Adrenal gland (tissue), 5 donors: ENCODE data around the gene MC1R.

ENCODE experiments used
- CTCF ChIP-seq, 6 experiments: fragments of 450-650 bp in 4 of 6; fragments of 200-600 bp in 2 of 6; sonication (generic) in 1 of 6; IDR thresholded peaks; 1 replicate in 5 of 6; 2 replicates in 1 of 6; pipeline versions ENCODE4 v1.5.1 to v1.8.0; 2016 to 2021; ENCODE audit warnings: antibody characterized with exemption in 6 of 6, mild to moderate bottlenecking in 2 of 6, moderate library complexity in 1 of 6
- POLR2A ChIP-seq, 2 donors: fragments of 450-650 bp; IDR thresholded peaks; one replicate each; pipeline ENCODE4 v1.6.1; 2017; ENCODE audit warnings: antibody characterized with exemption in 2 of 2, mild to moderate bottlenecking in 2 of 2, moderate library complexity in 1 of 2
- donor health status: DM: no; HTN: no; CAD: no.

DNA sequence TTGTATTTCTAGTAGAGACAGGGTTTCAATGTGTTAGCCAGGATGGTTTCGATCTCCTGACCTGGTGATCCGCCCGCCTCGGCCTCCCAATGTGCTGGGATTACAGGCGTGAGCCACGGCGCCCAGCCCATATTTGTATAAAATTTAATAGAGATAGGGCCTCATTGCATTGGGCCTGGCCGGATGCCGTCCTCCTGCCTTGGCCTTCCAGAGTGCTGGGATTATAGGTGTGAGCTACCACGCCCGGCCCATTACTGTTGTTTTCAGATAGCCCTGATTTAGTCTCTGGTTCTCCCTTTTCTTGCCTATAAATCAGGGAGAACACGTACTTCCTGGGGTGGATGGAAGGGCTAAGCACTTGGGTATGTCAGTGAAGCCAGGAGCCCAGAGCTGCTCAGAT is 33.4 kb downstream of the MC1R start:
- no peak for TF ChIP-seq CTCF (IDR thresholded peaks at IDR 0.05)
- no peak for TF ChIP-seq POLR2A (IDR thresholded peaks at IDR 0.05)
